Mucosa of descending colon (tissue), 3 donors: Measurements from ENCODE around the gene FAM3A. TPM values are rescaled to one million over a fixed set of nuclear protein-coding genes. Genes with fewer than 3 reads are reported as not detected.

ENCODE experiments used
- ATAC-seq: fragments of 200-7000 bp; cut with Tn5 transposase; one replicate; pipeline ENCODE4 v1.9.1; 2020; ENCODE audit warnings: mild to moderate bottlenecking, moderate library complexity
- DNase-seq, 3 donors: peaks; one replicate each; pipeline ENCODE4 v3.0.0-alpha.2; 2020
- H3K36me3 ChIP-seq: fragments of 200-600 bp; one replicate; pipeline ENCODE4 v1.8.0; 2021; ENCODE audit warnings: low read depth, mild to moderate bottlenecking
- H3K4me1 ChIP-seq: fragments of 200-600 bp; one replicate; pipeline ENCODE4 v1.8.0; 2021; ENCODE audit warnings: low read depth, mild to moderate bottlenecking
- H3K4me3 ChIP-seq: fragments of 200-600 bp; one replicate; pipeline ENCODE4 v1.8.0; 2021; ENCODE audit warnings: mild to moderate bottlenecking
- H3K9me3 ChIP-seq: fragments of 200-600 bp; one replicate; pipeline ENCODE4 v1.8.0; 2021; ENCODE audit warnings: mild to moderate bottlenecking
- CTCF ChIP-seq: fragments of 200-600 bp; IDR thresholded peaks from one replicate; pipeline ENCODE4 v1.8.0; 2022; ENCODE audit warnings: antibody characterized with exemption, mild to moderate bottlenecking
- intact Hi-C, 2 donors: fragments of 100-400 bp; cut with DNase I in 1 of 2; cut with micrococcal nuclease in 1 of 2; formaldehyde crosslinking; loops; one replicate each; pipeline versions ENCODE4 v1.11.0 to v1.11.1; 2022; cut with DNase I, micrococcal nuclease
- total RNA-seq, 3 donors: library from RNA; stranded (reverse); fragmentation: NEBNext Ultra II Directional in 2 of 3; extraction: Animal tissue kit (Norgen Biotek cat#: 25700) in 2 of 3; gene quantifications; one replicate each; pipeline versions ENCODE4 v1.2.1 to v1.2.4, GENCODE V29; 2021 to 2023
- donor health status: DM: no; HTN: no; CAD: no; lungs with moderate emphysema.
- donor health status: DM: no; HTN: no; CAD: no.
- donor health status: DM: no; HTN: yes; CAD: no.

The FAM3A gene
- total RNA-seq, 3 donors from 2014 or later: 52.5 to 75.6 (median 64.8) TPM

- DNase-seq: no peak
- no peaks in the 10 kb centered on the region for H3K9me3 ChIP-seq
- H3K36me3 ChIP-seq: no peaks in the 10 kb centered on the region
- no peak overlapping the region for H3K4me3 ChIP-seq
- intact Hi-C loops: no loop called here
- H3K4me1 ChIP-seq: no peaks in the 10 kb centered on the region
- no peak for ATAC-seq
- no peak for TF ChIP-seq CTCF
Measured at GRCh38 chrX:154465601-154466000, 50.4 kb downstream of the FAM3A start.

GRCh38 chrX:154464806-154465365, 51.1 kb downstream of the FAM3A start:
- Histone ChIP-seq H3K4me3 (no peak overlapping the region), H3K36me3 (no peaks in the 10 kb centered on the region), H3K9me3 (no peaks in the 10 kb centered on the region), H3K4me1 (no peaks in the 10 kb centered on the region)
- DNase-seq (no peak), ATAC-seq (no peak)
- intact Hi-C loops: no loop called here
- TF ChIP-seq CTCF: no peak

GRCh38 chrX:154463611-154464220, 52.3 kb downstream of the FAM3A start:
- Histone ChIP-seq H3K4me3 (no peak overlapping the region), H3K36me3 (no peaks in the 10 kb centered on the region), H3K9me3 (no peaks in the 10 kb centered on the region), H3K4me1 (no peaks in the 10 kb centered on the region)
- no peak for TF ChIP-seq CTCF
- intact Hi-C loops: no loop called here
- ATAC-seq (no peak), DNase-seq (no peak)

GRCh38 chrX:154462396-154462795, 53.6 kb downstream of the FAM3A start:
- ATAC-seq (no peak), DNase-seq (no peak)
- intact Hi-C loops: no loop called here
- Histone ChIP-seq H3K4me3 (no peak overlapping the region), H3K36me3 (no peaks in the 10 kb centered on the region), H3K4me1 (no peaks in the 10 kb centered on the region), H3K9me3 (no peaks in the 10 kb centered on the region)
- TF ChIP-seq CTCF: no peak

GRCh38 chrX:154460326-154460725, 55.7 kb downstream of the FAM3A start:
- DNase-seq: no peak
- intact Hi-C loops: no loop called here
- Histone ChIP-seq H3K4me3 (no peak overlapping the region), H3K36me3 (no peaks in the 10 kb centered on the region), H3K9me3 (no peaks in the 10 kb centered on the region), H3K4me1 (no peaks in the 10 kb centered on the region)
- ATAC-seq: no peak
- no peak for TF ChIP-seq CTCF

GRCh38 chrX:154459832-154460231, 56.2 kb downstream of the FAM3A start:
- intact Hi-C loops: no loop called here
- ATAC-seq: no peak
- no peak for TF ChIP-seq CTCF
- no peaks in the 10 kb centered on the region for H3K9me3 ChIP-seq
- no peak overlapping the region for H3K4me3 ChIP-seq
- DNase-seq: no peak
- no peaks in the 10 kb centered on the region for H3K4me1 ChIP-seq
- H3K36me3 ChIP-seq: no peaks in the 10 kb centered on the region
